GM18526 (cell line): ENCODE measurements around the gene MEIS1.

Experiments used
- POLR2A ChIP-seq: IDR thresholded peaks from 3 replicates; pipeline ENCODE4 v1.6.1; 2011; ENCODE audit not compliant: insufficient read length; ENCODE audit errors: extremely low read depth

The MEIS1 gene

DNA sequence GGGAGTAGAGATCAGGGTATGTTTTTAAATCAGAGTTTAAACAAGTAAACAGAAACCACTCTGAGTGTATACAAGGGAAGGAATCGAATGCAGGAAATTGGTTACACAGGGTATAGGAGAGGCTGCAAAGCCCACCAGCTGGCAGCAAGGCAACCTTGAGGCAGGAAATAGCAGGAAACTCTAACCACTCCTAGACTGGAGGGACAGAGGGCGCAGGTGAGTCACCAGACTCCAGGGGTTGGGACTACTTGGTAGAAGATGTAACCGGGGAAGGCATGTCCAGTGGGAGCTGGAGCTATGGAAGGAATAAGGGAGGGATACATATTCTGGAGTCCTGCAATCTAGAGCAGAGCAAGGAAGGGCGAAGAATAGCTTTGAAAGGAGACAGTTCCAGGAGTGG lies 152.3 kb downstream of the MEIS1 start:
- TF ChIP-seq POLR2A = no peak

GRCh38 chr2:66594001-66594400 lies 159.1 kb downstream of the MEIS1 start:
- no peak for TF ChIP-seq POLR2A

DNA sequence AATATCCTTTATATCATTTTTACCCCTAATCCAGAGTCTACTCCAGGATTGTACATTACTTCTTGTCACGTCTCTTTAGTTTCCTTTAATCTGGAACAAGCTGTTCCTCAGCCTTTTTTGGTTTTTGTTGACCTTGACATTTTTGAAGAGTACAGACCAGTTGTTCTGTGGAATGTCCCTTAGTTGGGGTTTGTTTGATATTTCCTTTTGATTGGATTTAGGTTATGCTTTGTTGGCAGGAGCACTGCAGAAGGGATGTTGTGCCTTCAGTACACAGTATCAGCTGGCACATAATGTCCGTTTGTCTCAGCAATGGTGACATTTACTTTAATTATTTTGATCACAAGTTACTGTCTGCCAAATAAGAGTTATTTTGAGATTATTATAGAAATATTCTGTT lies 160.6 kb downstream of the MEIS1 start:
- no peak for TF ChIP-seq POLR2A

DNA sequence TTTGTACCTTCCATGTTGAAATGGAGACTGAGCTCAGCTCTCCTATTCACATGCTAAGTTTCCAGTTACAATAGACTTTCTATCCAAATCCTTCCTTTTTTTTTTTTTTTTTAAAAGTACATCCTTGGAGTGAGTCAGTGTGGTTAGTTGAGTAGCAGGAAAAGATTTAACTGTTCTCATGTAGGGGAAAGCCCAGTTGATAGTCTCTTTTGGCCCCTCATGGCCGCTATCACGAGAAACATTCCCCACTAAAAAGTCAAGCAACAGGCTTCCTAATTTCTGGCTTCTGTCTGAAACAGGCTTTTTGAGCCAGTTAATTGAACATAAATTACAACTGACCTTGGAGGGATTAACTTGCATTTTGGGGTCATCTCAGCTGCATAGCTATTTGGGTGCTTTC lies 161.3 kb downstream of the MEIS1 start:
- no peak for TF ChIP-seq POLR2A

- no peak for TF ChIP-seq POLR2A
Observed at GRCh38 chr2:66601624-66602023, 166.7 kb downstream of the MEIS1 start.

DNA sequence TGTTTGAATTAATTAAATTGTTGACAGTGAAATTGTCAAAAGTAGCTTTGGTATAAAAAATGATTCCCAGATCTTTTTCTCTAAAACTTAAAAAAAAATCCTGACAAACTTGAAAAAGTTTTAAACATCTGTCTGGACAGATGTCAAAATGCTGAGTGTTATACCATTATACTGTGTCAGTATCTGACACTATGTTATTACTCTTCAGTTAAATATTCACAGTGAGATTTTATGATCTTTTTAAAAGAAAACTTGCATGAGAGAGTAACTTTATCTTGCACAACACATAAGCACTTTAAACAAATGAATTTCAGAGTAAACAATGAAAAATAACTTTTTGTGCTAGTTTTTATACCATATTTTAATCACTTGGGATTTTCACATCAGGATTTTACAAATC lies 167.4 kb downstream of the MEIS1 start:
- TF ChIP-seq POLR2A = no peak

- TF ChIP-seq POLR2A = no peak
Observed at GRCh38 chr2:66604326-66604725, 169.4 kb downstream of the MEIS1 start.

GRCh38 chr2:66604976-66605375 lies 170.1 kb downstream of the MEIS1 start:
- no peak for TF ChIP-seq POLR2A

- TF ChIP-seq POLR2A = no peak
Observed at GRCh38 chr2:66607152-66607551, 172.2 kb downstream of the MEIS1 start.
